K562 (cell line): ENCODE results near the gene KCNN4. TPM values are rescaled to one million over a fixed set of nuclear protein-coding genes. Genes with fewer than 3 reads are reported as not detected.
A peak's percentile ranks its signal among the peaks of the same experiment; 100 is the strongest.

Experiments
- ARID4B ChIP-seq: sonication (generic); formaldehyde crosslinking; IDR thresholded peaks from 2 replicates; pipeline ENCODE4 v1.8.0; 2022; ENCODE audit warnings: mild to moderate bottlenecking, missing genetic modification reagents
- BCL6 ChIP-seq: fragments of 250-450 bp; sonication (Bioruptor Pico); IDR thresholded peaks from 2 replicates; pipeline ENCODE4 v1.4.0; 2020
- BDP1 ChIP-seq: IDR thresholded peaks from 3 replicates; pipeline ENCODE4 v1.6.1; 2011; ENCODE audit not compliant: insufficient read length, insufficient read depth
- BMI1 ChIP-seq: fragments of 150-350 bp; IDR thresholded peaks from 2 replicates; pipeline ENCODE4 v1.6.1; 2014; ENCODE audit warnings: low read length
- CBFA2T3 ChIP-seq: fragments of 450-650 bp; IDR thresholded peaks from 2 replicates; pipeline ENCODE4 v1.6.1; 2017
- CREBBP ChIP-seq: IDR thresholded peaks from one replicate; pipeline ENCODE4 v1.6.1; 2012; ENCODE audit warnings: low read depth, mild to moderate bottlenecking, control low read depth, inconsistent platforms, low read length
- CXXC5 ChIP-seq: fragments of 250-450 bp; sonication (Bioruptor Pico); IDR thresholded peaks from 2 replicates; pipeline ENCODE4 v1.8.0; 2022; ENCODE audit warnings: inconsistent platforms, mild to moderate bottlenecking, moderate library complexity
- DPF2 ChIP-seq: fragments of 450-650 bp; IDR thresholded peaks from 2 replicates; pipeline ENCODE4 v1.6.1; 2016
- E2F6 ChIP-seq, 2 experiments: IDR thresholded peaks; 2 replicates each; pipeline ENCODE4 v1.6.1; 2011; ENCODE audit warnings: borderline replicate concordance in 1 of 2, control low read depth in 1 of 2, low read depth in 1 of 2, low read length in 1 of 2, mild to moderate bottlenecking in 1 of 2, mixed read lengths in 1 of 2, moderate library complexity in 1 of 2; ENCODE audit not compliant: insufficient read depth in 1 of 2, insufficient read length in 1 of 2, poor library complexity in 1 of 2, severe bottlenecking in 1 of 2; ENCODE audit errors: extremely low read depth in 1 of 2
- GABPB1 ChIP-seq: sonication (generic); formaldehyde crosslinking; IDR thresholded peaks from 2 replicates; pipeline ENCODE4 v1.8.0; 2022; ENCODE audit warnings: mild to moderate bottlenecking, missing genetic modification reagents
- ILF3 ChIP-seq: fragments of 450-650 bp; IDR thresholded peaks from 2 replicates; pipeline ENCODE4 v1.6.1; 2018; ENCODE audit warnings: antibody characterized with exemption, mild to moderate bottlenecking, moderate library complexity, borderline replicate concordance
- MTA3 ChIP-seq: fragments of 450-650 bp; formaldehyde crosslinking; IDR thresholded peaks from 2 replicates; pipeline ENCODE4 v1.6.1; 2017; ENCODE audit warnings: mild to moderate bottlenecking, borderline replicate concordance
- NR2C1 ChIP-seq, 2 experiments: fragments of 450-650 bp; IDR thresholded peaks; 2 replicates each; pipeline ENCODE4 v1.6.1; 2017; ENCODE audit warnings: mild to moderate bottlenecking in 2 of 2, antibody characterized with exemption in 1 of 2, inconsistent platforms in 1 of 2, missing compliant biosample characterization in 1 of 2, missing genetic modification characterization in 1 of 2
- SMAD1 ChIP-seq: fragments of 150-350 bp; IDR thresholded peaks from 2 replicates; pipeline ENCODE4 v1.6.1; 2014; ENCODE audit warnings: low read length, low read depth; ENCODE audit not compliant: partially characterized antibody
- SUPT5H ChIP-seq: fragments of 450-650 bp; IDR thresholded peaks from 2 replicates; pipeline ENCODE4 v1.6.1; 2016
- TEAD1 ChIP-seq, 2 experiments: fragments of 450-650 bp in 1 of 2; sonication (generic) in 1 of 2; formaldehyde crosslinking; IDR thresholded peaks; 2 replicates each; pipeline versions ENCODE4 v1.4.0 to v1.8.0; 2020 to 2022; ENCODE audit warnings: mild to moderate bottlenecking in 2 of 2, missing genetic modification reagents in 1 of 2
- THAP12 ChIP-seq: fragments of 250-450 bp; sonication (Bioruptor Pico); IDR thresholded peaks from 2 replicates; pipeline ENCODE4 v1.9.0; 2021; ENCODE audit warnings: mild to moderate bottlenecking, inconsistent platforms
- YY1 ChIP-seq, 3 experiments: IDR thresholded peaks; 2 replicates each; pipeline ENCODE4 v1.6.1; 2011; ENCODE audit warnings: low read length in 2 of 3, mild to moderate bottlenecking in 2 of 3, moderate library complexity in 2 of 3, borderline replicate concordance in 1 of 3, control low read depth in 1 of 3, low read depth in 1 of 3; ENCODE audit not compliant: insufficient read depth in 3 of 3, insufficient replicate concordance in 2 of 3, control insufficient read depth in 1 of 3, insufficient read length in 1 of 3; ENCODE audit errors: extremely low read depth in 1 of 3
- ZNF274 ChIP-seq: IDR thresholded peaks from 2 replicates; pipeline ENCODE4 v1.6.1; 2011; ENCODE audit warnings: low read depth, mild to moderate bottlenecking, low read length, moderate library complexity, borderline replicate concordance
- ZNF277 ChIP-seq: fragments of 250-450 bp; sonication (Bioruptor Pico); IDR thresholded peaks from 2 replicates; pipeline ENCODE4 v1.8.0; 2022; ENCODE audit warnings: inconsistent platforms, mild to moderate bottlenecking, moderate library complexity, borderline replicate concordance
- polyA plus RNA-seq, 8 experiments: library from polyadenylated mRNA; depleted of rRNA in 4 of 8; stranded (reverse) in 5 of 8; unstranded in 3 of 8; fragments of >200 nt; fragmentation: Nextera tagmentation in 2 of 8; fragmentation: Illumina TruSeq in 1 of 8; extraction: Ambion mirVana in 2 of 8; extraction: Trizol in 1 of 8; gene quantifications; 2 replicates each; pipeline versions ENCODE4 v1.2.1 to v1.2.3, GENCODE V29; 2011 to 2014; ENCODE audit warnings: inconsistent platforms in 1 of 8, missing spikeins in 1 of 8
- total RNA-seq, 7 experiments: library from RNA; depleted of rRNA in 6 of 7; stranded (reverse); fragments of >200 nt in 6 of 7; fragmentation: Illumina TruSeq in 2 of 7; extraction: Trizol in 2 of 7; gene quantifications; 2 replicates each; pipeline versions ENCODE4 v1.2.1 to v1.2.3, GENCODE V29; 2011 to 2021; ENCODE audit warnings: low replicate concordance in 1 of 7

The KCNN4 gene
- total and polyA plus RNA-seq, 9 of the 15 experiments (the other 6 are each of a cell fraction or from before 2014, with no cell fraction given) = 0.53 to 37.7 (median 25.9) TPM

GRCh38 chr19:43773725-43774102, 7.1 kb downstream of the KCNN4 start (continued):
- TF ChIP-seq CREBBP (no peak), ARID4B (CRISPR knock-in tag) (no peak), YY1 (IDR thresholded peaks at IDR 0.05; ENCODE audit: borderline replicate concordance in 1 of 3, control insufficient read depth in 1 of 3, extremely low read depth in 1 of 3, insufficient read depth in 3 of 3, insufficient read length in 1 of 3, insufficient replicate concordance in 2 of 3, low read depth in 1 of 3, low read length in 2 of 3) (no peak), DPF2 (peak; percentile 48; the same call in 1 of the 2 replicates), BMI1 (no peak), CXXC5 (no peak), NR2C1 (IDR thresholded peaks at IDR 0.05) (peak; percentile 77), NR2C1 (tag; IDR thresholded peaks at IDR 0.05) (peak; percentile 57), E2F6 (IDR thresholded peaks at IDR 0.05; ENCODE audit: borderline replicate concordance in 1 of 2, extremely low read depth in 1 of 2, insufficient read depth in 1 of 2, insufficient read length in 1 of 2, low read depth in 1 of 2, low read length in 1 of 2, poor library complexity in 1 of 2, severe bottlenecking in 1 of 2) (peak in 1 of 2 experiments; percentile 6), SUPT5H (no peak), ZNF277 (CRISPR knock-in tag) (no peak), THAP12 (CRISPR knock-in tag) (no peak), MTA3 (no peak), GABPB1 (CRISPR knock-in tag) (no peak), CBFA2T3 (peak; percentile 86), TEAD1 (CRISPR knock-in tag; IDR thresholded peaks at IDR 0.05) (no peak), ZNF274 (no peak), BCL6 (CRISPR knock-in tag) (no peak), ILF3 (no peak), SMAD1 (peak; percentile 32), BDP1 (no peak)
